ACC112 (cell line): Measurements from ENCODE around the gene GLB1L3.

Source experiments
- H2AFZ ChIP-seq: fragments of 200-600 bp; sonication (generic); one replicate; pipeline ENCODE4 v1.6.0; 2017; ENCODE audit warnings: antibody characterized with exemption, low read length; ENCODE audit not compliant: unreplicated experiment
- H3K27ac ChIP-seq: fragments of 200-600 bp; sonication (generic); 2 replicates; pipeline ENCODE4 v1.5.1; 2014; ENCODE audit warnings: low read depth, mild to moderate bottlenecking, antibody characterized with exemption, low read length, moderate library complexity
- H3K27me3 ChIP-seq: fragments of 200-600 bp; sonication (generic); 2 replicates; pipeline ENCODE4 v1.6.1; 2014; ENCODE audit warnings: mild to moderate bottlenecking, antibody characterized with exemption, low read length, moderate library complexity, mixed read lengths; ENCODE audit not compliant: insufficient read depth
- H3K36me3 ChIP-seq: fragments of 200-600 bp; sonication (generic); 2 replicates; pipeline ENCODE4 v1.6.1; 2016; ENCODE audit warnings: mild to moderate bottlenecking, antibody characterized with exemption, low read length, moderate library complexity, mixed read lengths; ENCODE audit not compliant: insufficient read depth
- H3K4me1 ChIP-seq: fragments of 200-600 bp; sonication (generic); one replicate; pipeline ENCODE4 v1.6.1; 2016; ENCODE audit warnings: low read length, mixed read lengths; ENCODE audit not compliant: insufficient read depth, unreplicated experiment, control insufficient read depth
- H3K4me3 ChIP-seq: fragments of 200-600 bp; sonication (generic); 2 replicates; pipeline ENCODE4 v1.5.1; 2014; ENCODE audit warnings: mild to moderate bottlenecking, low read depth, low read length
- H3K79me2 ChIP-seq: fragments of 200-600 bp; sonication (generic); one replicate; pipeline ENCODE4 v1.6.0; 2016; ENCODE audit warnings: low read length; ENCODE audit not compliant: control insufficient read depth, unreplicated experiment, insufficient read depth

The GLB1L3 gene

DNA sequence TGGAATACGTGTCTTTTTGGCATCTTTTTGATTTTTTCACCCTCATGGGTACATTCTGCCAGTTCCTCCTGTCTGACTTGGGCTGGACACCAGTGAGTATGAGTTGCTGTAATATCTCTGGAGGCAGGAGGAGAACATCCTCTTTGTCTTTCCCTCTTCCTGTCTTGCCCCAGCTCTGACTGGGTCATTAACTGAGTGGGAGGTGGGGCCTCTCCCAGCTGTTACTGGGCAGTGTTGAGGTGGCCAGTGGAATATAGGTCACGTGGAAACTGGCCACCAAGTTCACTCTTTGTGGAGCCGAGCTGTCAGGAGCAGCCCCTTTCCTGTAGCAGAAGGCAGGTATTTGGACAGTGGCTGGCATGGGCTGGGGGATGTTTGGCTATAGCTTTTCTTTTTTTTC lies 57.8 kb downstream of the GLB1L3 start:
- Histone ChIP-seq H3K27ac (no peak overlapping the region), H2AFZ (no peak overlapping the region), H3K36me3 (no peaks in the 10 kb centered on the region), H3K4me1 (no peaks in the 10 kb centered on the region), H3K4me3 (no peak overlapping the region), H3K27me3 (peaks cover 31% of the 10 kb centered on the region), H3K79me2 (no peaks in the 10 kb centered on the region)

GRCh38 chr11:134334796-134335571 lies 58.8 kb downstream of the GLB1L3 start:
- Histone ChIP-seq H3K36me3 (no peaks in the 10 kb centered on the region), H3K79me2 (no peaks in the 10 kb centered on the region), H3K27me3 (peaks cover 31% of the 10 kb centered on the region), H3K4me3 (no peak overlapping the region), H3K27ac (no peak overlapping the region), H2AFZ (no peak overlapping the region), H3K4me1 (no peaks in the 10 kb centered on the region)

- Histone ChIP-seq H3K27ac (no peak overlapping the region), H3K36me3 (no peaks in the 10 kb centered on the region), H3K79me2 (no peaks in the 10 kb centered on the region), H3K27me3 (peaks cover 16% of the 10 kb centered on the region), H3K4me3 (no peak overlapping the region), H3K4me1 (no peaks in the 10 kb centered on the region), H2AFZ (no peak overlapping the region)
These were observed 60.9 kb downstream of the GLB1L3 start for GRCh38 chr11:134337051-134337450.

DNA sequence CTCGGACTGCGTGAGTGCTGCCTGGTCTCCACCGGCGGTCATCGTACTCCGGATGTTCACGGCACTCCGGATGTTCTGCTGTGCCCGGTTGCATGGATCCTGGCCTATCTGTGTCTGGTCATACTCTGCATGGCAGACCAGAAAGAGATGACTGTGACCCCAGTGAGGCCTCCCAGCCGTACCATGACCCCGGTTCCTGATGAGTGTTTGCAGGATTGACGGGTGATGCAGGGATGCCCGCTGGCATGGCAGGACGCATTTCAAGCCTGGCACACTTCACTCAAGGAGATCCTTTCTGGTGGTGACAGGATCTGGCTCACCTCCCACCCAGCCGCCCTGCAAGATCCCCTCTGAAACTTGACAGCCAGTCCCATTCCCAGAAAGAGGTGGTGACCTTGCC lies 61.9 kb downstream of the GLB1L3 start:
- Histone ChIP-seq H3K27me3 (peaks cover 6% of the 10 kb centered on the region), H3K4me1 (no peaks in the 10 kb centered on the region), H3K36me3 (no peaks in the 10 kb centered on the region)

GRCh38 chr11:134338654-134339053 lies 62.5 kb downstream of the GLB1L3 start:
- Histone ChIP-seq H3K4me3 (no peak overlapping the region), H2AFZ (no peak overlapping the region), H3K27me3 (no peaks in the 10 kb centered on the region), H3K79me2 (no peaks in the 10 kb centered on the region), H3K27ac (no peak overlapping the region), H3K36me3 (no peaks in the 10 kb centered on the region), H3K4me1 (no peaks in the 10 kb centered on the region)

More for the DNA sequence above, 61.9 kb downstream of the GLB1L3 start:
- no peak overlapping the region for H3K27ac ChIP-seq
- no peaks in the 10 kb centered on the region for H3K79me2 ChIP-seq
- H2AFZ ChIP-seq = no peak overlapping the region
- H3K4me3 ChIP-seq = no peak overlapping the region

DNA sequence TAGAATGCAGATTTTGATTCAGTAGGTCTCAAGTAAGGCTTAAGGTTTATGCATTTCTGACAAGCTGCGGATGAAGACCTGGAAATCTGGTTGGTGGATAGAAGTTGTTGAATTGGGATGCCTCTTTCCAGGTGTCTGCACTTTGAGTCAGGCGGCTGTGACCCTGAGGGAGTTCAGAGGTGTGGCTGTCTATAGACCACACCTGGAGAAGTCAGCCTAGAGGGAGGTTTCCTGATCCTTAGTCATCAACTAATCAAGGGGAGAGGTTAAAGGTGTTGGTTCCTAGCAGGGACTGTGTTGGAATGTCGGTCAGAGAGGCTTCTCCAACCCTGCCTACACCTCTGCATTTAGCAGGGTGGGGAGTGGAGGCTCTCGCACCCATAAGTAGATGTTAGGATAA lies 63.6 kb downstream of the GLB1L3 start:
- H3K27ac ChIP-seq = no peak overlapping the region
- H3K36me3 ChIP-seq = no peaks in the 10 kb centered on the region
- H3K4me1 ChIP-seq = no peaks in the 10 kb centered on the region
- no peaks in the 10 kb centered on the region for H3K27me3 ChIP-seq
- no peak overlapping the region for H3K4me3 ChIP-seq
- no peak overlapping the region for H2AFZ ChIP-seq
- no peaks in the 10 kb centered on the region for H3K79me2 ChIP-seq

DNA sequence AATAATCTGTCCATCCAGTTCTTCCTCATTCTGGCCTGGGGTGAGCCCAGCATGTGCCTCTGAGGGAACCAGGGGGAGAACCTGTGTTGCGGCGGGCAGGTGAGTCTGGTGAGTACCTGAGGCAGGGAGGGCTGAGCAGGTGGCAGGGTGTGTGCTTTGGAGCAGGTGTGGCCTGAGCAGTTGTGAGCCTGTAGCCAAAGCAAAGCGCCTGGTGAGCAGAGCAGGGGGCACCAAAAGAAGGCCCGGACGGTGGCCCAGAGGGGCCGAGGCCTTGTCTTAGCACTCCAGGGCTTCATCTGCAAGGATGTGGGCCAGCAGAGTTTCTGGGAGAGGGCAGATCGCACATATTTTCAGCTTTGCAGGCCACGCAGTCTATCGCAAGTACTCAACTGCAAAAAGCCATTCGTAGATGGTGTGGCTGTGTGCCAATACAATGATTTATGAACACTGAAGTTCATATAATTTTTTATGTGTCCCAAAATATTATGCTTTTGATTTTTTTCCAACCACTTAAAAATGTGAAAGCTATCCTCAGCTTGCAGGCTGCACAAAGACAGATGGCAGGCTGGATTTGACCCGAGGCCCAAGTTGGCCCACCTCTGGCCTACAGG lies 64.3 kb downstream of the GLB1L3 start:
- H3K27ac ChIP-seq = no peak overlapping the region

GRCh38 chr11:134341805-134342571 lies 65.8 kb downstream of the GLB1L3 start:
- Histone ChIP-seq H3K4me3 (no peak overlapping the region), H3K27ac (no peak overlapping the region), H3K4me1 (no peaks in the 10 kb centered on the region), H3K36me3 (no peaks in the 10 kb centered on the region), H3K27me3 (no peaks in the 10 kb centered on the region), H3K79me2 (no peaks in the 10 kb centered on the region), H2AFZ (no peak overlapping the region)

More for the DNA sequence above, 64.3 kb downstream of the GLB1L3 start:
- Histone ChIP-seq H3K79me2 (no peaks in the 10 kb centered on the region), H3K4me1 (no peaks in the 10 kb centered on the region), H3K36me3 (no peaks in the 10 kb centered on the region), H2AFZ (no peak overlapping the region), H3K4me3 (no peak overlapping the region), H3K27me3 (no peaks in the 10 kb centered on the region)

DNA sequence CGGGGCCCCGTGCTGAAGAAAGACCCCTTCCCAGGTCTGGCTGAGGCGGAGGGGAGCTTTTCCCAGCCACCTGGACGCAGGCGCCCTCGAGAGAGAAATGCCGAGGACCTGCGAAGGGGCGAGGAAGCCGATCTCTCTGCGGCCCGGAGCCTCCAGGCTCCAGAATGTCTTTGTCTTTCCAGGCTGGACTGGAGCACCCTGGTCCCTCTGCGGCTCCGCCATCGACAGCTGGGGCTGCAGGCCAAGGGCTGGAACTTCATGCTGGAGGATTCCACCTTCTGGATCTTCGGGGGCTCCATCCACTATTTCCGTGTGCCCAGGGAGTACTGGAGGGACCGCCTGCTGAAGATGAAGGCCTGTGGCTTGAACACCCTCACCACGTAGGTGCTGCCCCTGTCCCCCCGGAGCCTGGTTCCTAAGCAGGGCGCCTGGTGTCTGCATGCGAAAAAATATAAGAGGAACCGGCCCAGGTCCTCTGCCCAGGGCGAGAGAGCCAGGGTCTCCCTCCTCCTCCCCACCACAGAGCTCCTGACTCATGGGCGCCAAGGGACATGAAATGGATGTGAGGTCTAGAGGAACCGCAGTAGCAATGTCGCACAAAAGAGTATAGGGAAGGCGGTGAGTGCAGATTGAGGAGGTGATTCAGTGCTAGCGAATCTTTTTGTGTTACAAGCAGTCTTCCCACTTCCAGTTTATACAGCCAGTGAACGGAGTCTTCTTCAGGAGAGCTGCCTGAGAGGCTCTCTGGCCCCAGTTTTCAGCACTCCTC lies 66.6 kb downstream of the GLB1L3 start:
- Histone ChIP-seq H3K27me3 (no peaks in the 10 kb centered on the region), H3K4me3 (no peak overlapping the region), H2AFZ (no peak overlapping the region), H3K4me1 (no peaks in the 10 kb centered on the region), H3K36me3 (no peaks in the 10 kb centered on the region), H3K27ac (no peak overlapping the region), H3K79me2 (no peaks in the 10 kb centered on the region)

DNA sequence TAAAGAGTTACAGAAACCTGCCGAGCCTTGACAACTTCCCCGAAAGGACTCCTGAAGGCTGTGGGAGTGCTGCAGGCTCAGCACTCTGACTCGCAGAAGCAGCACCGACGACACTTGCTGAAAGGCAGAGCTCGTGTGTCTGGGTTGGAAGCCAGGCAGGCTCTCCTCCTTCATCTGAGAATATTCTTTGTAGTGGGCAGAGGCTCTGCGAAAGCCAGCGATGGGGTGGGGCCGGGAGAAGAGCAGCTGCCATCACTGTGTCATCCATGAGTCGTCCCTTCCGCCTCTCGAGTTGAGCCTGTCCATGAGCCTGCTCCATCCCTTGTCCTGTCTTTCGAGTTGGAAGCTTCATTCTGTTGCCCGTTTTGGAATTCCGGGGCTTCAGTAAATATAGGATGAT lies 67.5 kb downstream of the GLB1L3 start:
- Histone ChIP-seq H2AFZ (no peak overlapping the region), H3K4me3 (no peak overlapping the region), H3K36me3 (no peaks in the 10 kb centered on the region), H3K27me3 (no peaks in the 10 kb centered on the region), H3K79me2 (no peaks in the 10 kb centered on the region), H3K4me1 (no peaks in the 10 kb centered on the region), H3K27ac (no peak overlapping the region)
